Retinal pigment epithelial cell (primary cell): ENCODE data around the gene VASP.
A peak's percentile ranks its signal among the peaks of the same experiment; 100 is the strongest.

ENCODE experiments used
- DNase-seq: peaks from one replicate; pipeline ENCODE4 v3.0.0-alpha.2; 2010; ENCODE audit warnings: low read depth
- H3K4me3 ChIP-seq: 2 replicates; pipeline ENCODE4 v1.5.1; 2011; ENCODE audit warnings: mild to moderate bottlenecking, low read length, control low read depth, moderate library complexity
- TF ChIP-seq, protein P1 (sequence below): conservative IDR thresholded peaks from 2 replicates; pipeline ENCODE4 v1.5.1; 2011; ENCODE audit warnings: low read depth, low read length, control low read depth, inconsistent platforms

VASP gene

DNA sequence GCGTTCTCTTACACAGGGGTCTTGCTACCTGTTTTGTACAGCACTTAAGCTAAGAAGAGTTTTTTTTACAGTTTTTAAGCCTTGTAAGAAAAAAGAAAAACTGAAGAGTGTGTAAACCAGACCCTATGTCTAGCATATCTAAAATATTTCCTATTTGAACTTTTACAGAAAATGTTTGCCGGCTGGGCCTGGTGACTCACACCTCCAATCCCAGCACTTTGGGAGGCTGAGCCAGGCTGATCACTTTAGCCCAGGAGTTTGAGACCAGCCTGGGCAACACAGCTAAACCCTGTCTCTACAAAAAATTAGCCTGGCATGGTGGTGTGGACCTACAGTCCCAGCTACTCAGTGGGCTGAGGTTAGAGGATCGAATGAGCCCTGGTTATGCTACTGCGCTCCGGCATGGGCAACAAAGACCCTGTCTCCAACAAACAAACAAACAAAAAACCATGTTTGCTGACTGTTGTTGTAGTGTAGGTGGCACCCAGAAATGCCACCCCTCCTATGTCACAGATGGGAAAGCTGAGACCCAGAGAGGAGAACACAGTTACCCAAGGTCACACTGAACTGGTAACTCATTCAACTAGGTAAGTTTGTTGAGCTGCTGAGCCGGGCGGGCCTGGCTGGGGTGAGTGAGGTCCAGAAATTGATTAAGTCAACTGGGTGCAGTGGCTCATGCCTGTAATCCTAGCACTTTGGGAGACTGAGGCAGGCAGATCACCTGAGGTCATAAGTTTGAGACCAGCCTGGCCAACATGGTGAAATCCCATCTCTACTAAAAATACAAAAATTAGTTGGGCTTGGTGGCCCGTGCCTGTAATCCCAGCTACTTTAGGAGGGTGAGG, 1.9 kb upstream of the VASP start:
- no peak overlapping the region for H3K4me3 ChIP-seq
- TF ChIP-seq, protein P1, sequence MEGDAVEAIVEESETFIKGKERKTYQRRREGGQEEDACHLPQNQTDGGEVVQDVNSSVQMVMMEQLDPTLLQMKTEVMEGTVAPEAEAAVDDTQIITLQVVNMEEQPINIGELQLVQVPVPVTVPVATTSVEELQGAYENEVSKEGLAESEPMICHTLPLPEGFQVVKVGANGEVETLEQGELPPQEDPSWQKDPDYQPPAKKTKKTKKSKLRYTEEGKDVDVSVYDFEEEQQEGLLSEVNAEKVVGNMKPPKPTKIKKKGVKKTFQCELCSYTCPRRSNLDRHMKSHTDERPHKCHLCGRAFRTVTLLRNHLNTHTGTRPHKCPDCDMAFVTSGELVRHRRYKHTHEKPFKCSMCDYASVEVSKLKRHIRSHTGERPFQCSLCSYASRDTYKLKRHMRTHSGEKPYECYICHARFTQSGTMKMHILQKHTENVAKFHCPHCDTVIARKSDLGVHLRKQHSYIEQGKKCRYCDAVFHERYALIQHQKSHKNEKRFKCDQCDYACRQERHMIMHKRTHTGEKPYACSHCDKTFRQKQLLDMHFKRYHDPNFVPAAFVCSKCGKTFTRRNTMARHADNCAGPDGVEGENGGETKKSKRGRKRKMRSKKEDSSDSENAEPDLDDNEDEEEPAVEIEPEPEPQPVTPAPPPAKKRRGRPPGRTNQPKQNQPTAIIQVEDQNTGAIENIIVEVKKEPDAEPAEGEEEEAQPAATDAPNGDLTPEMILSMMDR, result no peak
- DNase-seq, result no peak

DNA sequence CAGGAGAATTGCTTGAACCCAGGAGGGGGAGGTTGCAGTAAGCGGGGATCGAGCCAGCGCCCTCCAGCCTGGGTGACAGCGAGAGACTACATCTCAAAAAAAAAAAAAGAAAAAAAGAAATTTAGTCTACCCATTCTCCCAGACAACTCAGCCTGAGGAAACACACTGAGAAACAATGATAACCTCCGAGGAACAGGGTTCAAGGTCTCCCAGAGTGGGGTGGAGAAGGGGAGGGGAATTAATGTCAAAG, 1.4 kb upstream of the VASP start:
- TF ChIP-seq, protein P1, result no peak
- DNase-seq, result no peak
- peak overlapping the region; percentile 96 for H3K4me3 ChIP-seq

DNA sequence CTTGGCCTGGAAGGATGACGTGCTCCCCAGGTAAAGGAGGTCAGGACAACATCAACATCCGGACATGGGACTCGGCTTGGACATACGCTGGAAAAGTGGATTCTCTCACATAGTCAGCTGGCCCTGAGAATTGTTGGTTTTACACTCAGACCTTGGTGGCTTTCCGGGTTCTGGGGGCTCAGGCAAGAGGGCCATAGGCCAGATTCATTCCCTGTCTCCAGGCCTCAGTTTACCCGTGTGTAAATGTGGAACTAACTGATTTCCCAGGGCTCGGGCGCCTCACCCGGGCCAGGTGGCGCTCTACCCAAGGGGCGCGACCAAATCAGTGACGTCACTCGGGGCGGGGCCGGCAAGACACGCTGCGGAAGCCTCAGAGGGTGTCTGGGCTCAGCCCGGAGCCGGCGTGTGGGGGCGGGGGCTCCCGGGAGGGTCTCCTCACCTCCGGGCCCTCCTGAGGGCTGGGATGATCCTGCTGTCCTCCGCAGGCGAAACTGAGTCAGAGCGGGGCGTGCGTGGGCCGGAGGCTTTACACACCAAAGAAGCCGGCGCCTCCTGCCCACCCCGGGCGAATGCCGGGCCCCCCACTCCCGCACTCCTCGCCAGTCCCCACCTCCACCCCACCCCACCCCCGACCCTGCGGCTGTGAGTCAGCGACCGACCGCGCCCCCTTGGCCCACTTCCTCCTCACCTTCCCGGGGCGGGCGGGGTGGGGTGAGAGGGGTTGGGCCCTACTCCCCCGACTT, 862 bp upstream of the VASP start:
- DNase-seq, result peak; percentile 69
- TF ChIP-seq, protein P1, result peak; percentile 58
- peak overlapping the region; percentile 96 for H3K4me3 ChIP-seq

DNA sequence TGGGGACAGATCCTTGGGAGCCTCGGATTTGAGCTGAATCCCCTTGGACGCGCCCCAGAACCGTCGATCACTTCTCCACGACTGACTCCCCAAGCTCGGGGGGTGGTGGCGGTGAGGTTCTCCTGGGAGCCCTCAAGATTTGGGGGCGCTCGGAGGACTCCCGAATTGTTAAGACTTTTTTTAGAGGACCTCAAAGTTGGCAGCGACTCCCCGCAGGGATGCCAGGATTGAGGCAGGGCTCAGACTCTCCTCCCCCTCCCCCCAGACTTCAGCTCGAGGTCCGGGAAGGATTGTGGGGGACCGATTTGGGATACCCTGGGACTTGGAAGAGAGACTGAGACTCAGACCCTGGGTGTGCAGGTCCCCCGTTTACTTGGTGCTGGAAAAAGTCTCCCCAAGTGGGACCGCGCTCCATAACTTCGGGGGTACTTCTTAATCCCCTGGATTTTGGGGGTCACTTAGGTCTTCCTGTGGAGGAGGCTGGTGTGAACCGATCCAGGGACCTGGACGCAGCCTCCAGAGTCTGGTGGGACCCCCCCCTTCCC, 665 bp downstream of the VASP start:
- peak overlapping the region; percentile 96 for H3K4me3 ChIP-seq
- DNase-seq, result no peak
- TF ChIP-seq, protein P1, result no peak

DNA sequence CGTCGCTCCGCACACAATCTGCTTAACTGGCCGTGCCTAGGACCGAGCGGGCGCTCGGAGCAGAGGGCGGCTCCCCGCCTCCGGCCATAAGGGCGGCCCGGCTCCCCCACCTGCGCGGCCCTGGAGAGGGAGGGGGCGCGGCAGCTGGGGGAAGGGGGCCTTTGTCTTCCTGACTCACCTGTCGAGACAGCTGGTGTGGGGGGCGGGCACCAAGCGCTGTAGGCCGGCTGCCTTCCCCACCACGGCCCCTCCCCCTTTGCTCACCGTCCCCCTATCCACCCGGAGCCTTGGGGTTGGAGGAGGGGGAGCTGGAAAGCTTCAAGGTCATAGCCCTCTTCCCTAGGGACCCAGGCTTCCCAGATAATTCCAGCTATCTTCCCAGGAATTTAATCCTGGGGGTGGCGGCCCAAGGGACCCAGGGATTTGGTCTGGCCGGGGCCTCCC, 1.2 kb downstream of the VASP start:
- DNase-seq, result no peak
- TF ChIP-seq, protein P1, result no peak
- H3K4me3 ChIP-seq, result peak overlapping the region; percentile 96

DNA sequence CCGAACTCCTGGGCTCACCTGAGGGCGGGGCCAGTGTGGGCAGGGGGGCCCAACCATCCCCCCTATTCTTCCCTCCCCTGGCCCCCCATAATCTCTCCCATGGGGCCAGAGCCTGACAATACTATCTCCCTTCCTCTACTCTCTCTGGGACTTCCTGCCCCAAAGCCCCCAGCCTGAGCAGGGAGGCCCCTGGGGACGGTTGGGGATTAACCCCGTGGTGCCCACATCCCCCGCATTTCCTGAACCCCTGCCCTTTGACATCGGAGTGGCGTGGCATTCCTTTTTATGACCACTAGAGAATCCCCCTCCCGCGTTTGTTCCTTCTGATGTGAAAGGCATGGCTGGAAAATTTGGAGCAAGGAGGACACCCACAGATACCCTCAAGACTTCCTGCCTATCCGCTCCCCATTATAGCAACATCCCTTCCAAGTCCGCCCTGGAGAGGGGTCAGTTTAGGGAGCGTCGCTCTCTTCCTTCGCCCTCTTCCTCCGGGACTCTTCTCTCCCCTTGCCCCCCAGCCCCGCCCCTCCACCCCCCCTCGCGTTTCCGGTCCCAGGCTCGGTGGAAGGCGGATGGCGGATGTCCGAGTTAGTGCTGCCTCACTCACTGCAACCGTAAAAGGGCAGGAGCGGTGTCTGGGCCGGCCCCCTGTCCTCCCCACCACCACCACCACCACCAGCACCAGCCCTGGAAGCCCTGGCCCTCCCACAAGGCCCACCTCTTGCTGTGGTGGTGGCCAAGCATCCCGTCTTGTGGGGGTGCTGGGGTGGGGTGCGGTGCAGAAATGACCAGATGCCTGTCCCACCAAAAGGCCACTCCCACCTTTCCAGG, 1.8 kb downstream of the VASP start:
- H3K4me3 ChIP-seq, result peak overlapping the region; percentile 96
- DNase-seq, result no peak
- TF ChIP-seq, protein P1, result no peak
